Ectodermal cell (in vitro differentiated cells): ENCODE measurements around the gene MORC3.
A peak's percentile ranks its signal among the peaks of the same experiment; 100 is the strongest.
"Not testable (repeated sequence)": the region's sequence is repeated elsewhere in the genome, so short reads cannot be mapped to it uniquely, and the experiment has no call there.

Experiments used
- H3K27ac ChIP-seq: 2 replicates; pipeline ENCODE4 v1.7.0; 2013; ENCODE audit warnings: mild to moderate bottlenecking, low read depth, low read length; ENCODE audit not compliant: insufficient read depth, poor library complexity, severe bottlenecking
- H3K27me3 ChIP-seq: 2 replicates; pipeline ENCODE4 v1.7.0; 2013; ENCODE audit warnings: mild to moderate bottlenecking, low read length; ENCODE audit not compliant: insufficient read depth, control insufficient read depth, poor library complexity, severe bottlenecking
- H3K36me3 ChIP-seq: one replicate; pipeline ENCODE4 v1.7.0; 2013; ENCODE audit warnings: low read length; ENCODE audit not compliant: control insufficient read depth, insufficient read depth
- H3K4me1 ChIP-seq: one replicate; pipeline ENCODE4 v1.7.0; 2013; ENCODE audit warnings: low read length; ENCODE audit not compliant: control insufficient read depth, insufficient read depth
- H3K4me3 ChIP-seq: 2 replicates; pipeline ENCODE4 v1.7.0; 2013; ENCODE audit warnings: low read depth, low read length, control low read depth; ENCODE audit not compliant: insufficient read depth
- H3K9me3 ChIP-seq: 2 replicates; pipeline ENCODE4 v1.7.0; 2013; ENCODE audit warnings: mild to moderate bottlenecking, low read length, moderate library complexity; ENCODE audit not compliant: control insufficient read depth
- WGBS, 2 experiments: methylation state at CpG; one replicate each; pipeline ENCODE4 v1.1.7; 2013; ENCODE audit warnings: missing lambda C conversion rate in 2 of 2; 5-methylcytosine and 5-hydroxymethylcytosine counted together

The MORC3 gene

GRCh38 chr21:36382722-36383121, 62.7 kb downstream of the MORC3 start:
- H3K4me3 ChIP-seq, H3K27me3 ChIP-seq, H3K27ac ChIP-seq, H3K36me3 ChIP-seq, H3K4me1 ChIP-seq, H3K9me3 ChIP-seq: not testable (repeated sequence)
- WGBS, 2 experiments: 89 to 92% methylated on average over 10 of the region's 10 CpGs

DNA sequence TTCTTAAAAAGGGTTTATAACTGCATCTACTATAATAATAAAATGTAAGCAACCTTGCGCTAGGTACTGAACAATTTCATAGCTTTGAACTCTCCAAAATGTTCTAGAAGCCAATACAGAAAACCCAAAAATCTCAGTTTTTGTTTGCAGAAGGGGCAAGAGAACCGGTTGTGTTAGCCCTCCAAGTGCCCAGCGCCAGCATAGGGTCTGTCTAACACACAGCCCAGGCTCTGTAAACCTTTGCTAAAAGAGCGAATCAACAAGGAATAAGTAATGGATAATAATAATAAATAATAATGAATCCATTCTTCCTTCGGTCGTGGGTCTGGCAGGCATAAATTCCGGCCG, 64.9 kb downstream of the MORC3 start:
- no peaks in the 10 kb centered on the region for H3K4me1 ChIP-seq
- WGBS, 2 experiments: 57 to 61% methylated on average over 7 to 8 of the region's 8 CpGs
- H3K27ac ChIP-seq: no peak overlapping the region
- H3K27me3 ChIP-seq: peaks cover 3% of the 10 kb centered on the region
- no peaks in the 10 kb centered on the region for H3K9me3 ChIP-seq
- no peak overlapping the region for H3K4me3 ChIP-seq
- no peaks in the 10 kb centered on the region for H3K36me3 ChIP-seq

DNA sequence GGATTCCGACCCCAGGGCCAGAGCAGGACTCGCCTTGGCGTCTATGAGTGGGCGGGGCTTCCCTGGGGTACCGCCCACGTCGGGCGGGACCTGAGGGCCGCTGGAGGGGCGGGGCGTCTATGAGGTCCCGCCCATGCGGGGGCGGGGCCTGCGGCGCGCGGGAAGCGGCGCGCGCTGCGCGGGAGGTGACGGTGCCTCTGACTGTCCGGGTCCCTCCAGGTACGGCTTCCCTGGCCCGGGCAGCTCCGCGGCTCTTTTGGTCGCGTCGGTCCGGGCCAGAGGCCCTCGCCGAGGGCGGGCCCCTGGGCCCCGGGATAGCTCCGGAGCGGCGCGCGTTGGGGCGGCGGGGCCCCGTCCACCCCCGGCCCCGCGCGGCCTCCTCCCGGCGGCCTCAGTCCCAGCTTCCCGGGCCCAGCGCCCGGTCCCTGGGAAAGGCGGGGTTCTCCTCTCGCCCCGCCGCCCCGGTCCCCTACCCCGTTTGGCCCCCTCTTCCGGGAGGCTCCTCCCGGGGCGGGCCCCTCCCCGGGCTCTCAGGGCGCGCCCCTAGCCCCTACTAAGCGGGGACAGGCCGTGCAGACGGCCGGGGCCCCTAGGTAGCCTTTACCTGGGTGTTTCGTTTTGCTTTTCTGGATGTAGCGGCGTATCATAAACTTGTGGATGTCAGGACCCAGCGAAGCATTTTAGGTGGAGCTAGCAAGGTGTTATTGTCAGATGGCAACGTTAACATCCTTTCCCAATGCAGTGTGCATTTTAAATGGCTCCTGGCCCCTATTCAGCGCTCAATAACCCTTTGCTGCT, 65.4 kb downstream of the MORC3 start, which contains the start of gene CHAF1B:
CHAF1B (plus strand) TSS at position 160 of the 798 bp plus-strand sequence. CDS start 745 bp downstream, outside the sequence.
- no peak within 1 kb of the TSS for H3K27ac ChIP-seq
- H3K36me3 ChIP-seq: peaks cover 4% of the 10 kb centered on the region
- H3K27me3 ChIP-seq: peaks cover 3% of the 10 kb centered on the region
- no peaks in the 10 kb centered on the region for H3K4me1 ChIP-seq
- no peaks in the 10 kb centered on the region for H3K9me3 ChIP-seq
- peak within 1 kb of the TSS; percentile 55 for H3K4me3 ChIP-seq
- WGBS, 2 experiments: 2% methylated on average over 77 of the region's 77 CpGs

GRCh38 chr21:36386031-36386642, 66.1 kb downstream of the MORC3 start:
- Histone ChIP-seq H3K4me1 (no peaks in the 10 kb centered on the region), H3K27me3 (peaks cover 3% of the 10 kb centered on the region), H3K9me3 (no peaks in the 10 kb centered on the region), H3K4me3 (peak overlapping the region; percentile 55), H3K36me3 (peaks cover 9% of the 10 kb centered on the region), H3K27ac (no peak overlapping the region)
- WGBS, 2 experiments: 84 to 85% methylated on average over 21 of the region's 21 CpGs

DNA sequence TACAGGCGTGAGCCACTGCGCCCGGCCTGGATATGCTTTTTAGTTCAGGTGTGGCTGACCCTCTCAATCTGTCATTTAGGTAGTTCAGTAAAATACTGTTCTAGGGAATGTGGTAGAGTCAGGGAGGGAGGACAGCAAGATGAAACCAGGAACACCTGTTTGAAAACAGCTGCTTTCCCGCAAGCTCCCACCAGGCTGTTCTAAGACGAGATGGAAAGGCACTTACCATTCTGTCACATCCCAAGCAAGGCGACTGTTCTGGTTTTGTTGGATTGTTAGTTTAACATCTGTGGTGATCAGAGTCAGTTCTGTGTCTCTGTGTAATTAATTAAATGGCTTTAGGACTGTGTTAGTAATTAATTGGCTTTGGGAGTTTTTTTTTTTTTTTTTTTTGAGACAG, 68.1 kb downstream of the MORC3 start:
- 88 to 95% methylated on average over 6 of the region's 6 CpGs for WGBS, 2 experiments
- H3K36me3 ChIP-seq: peaks cover 14% of the 10 kb centered on the region
- H3K4me1 ChIP-seq: no peaks in the 10 kb centered on the region
- H3K4me3 ChIP-seq: no peak overlapping the region
- H3K27ac ChIP-seq: no peak overlapping the region
- H3K9me3 ChIP-seq: no peaks in the 10 kb centered on the region
- peaks cover 3% of the 10 kb centered on the region for H3K27me3 ChIP-seq

DNA sequence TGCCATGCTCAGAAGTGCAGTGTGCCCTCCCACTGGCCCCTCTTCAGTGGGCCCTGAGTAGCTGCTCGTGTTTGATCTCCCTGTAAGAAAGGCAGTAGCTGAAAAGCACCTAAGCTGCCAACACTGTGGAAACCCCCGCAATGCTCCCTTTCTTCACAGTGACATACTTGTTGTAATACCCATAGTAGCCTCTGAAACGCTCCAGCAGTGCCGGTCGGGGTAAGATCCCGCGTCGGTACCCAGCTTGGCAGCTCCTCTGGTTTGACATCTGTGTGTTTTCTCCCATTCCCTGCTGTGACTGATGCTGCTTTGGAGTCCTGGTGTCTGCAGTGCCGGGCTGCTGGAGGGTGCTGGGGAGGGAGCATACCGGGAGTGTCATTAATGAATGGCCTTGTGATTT, 68.8 kb downstream of the MORC3 start:
- Histone ChIP-seq H3K27me3 (peaks cover 3% of the 10 kb centered on the region), H3K4me3 (no peak overlapping the region), H3K36me3 (peaks cover 14% of the 10 kb centered on the region), H3K9me3 (no peaks in the 10 kb centered on the region), H3K4me1 (no peaks in the 10 kb centered on the region), H3K27ac (no peak overlapping the region)
- WGBS, 2 experiments: 49 to 52% methylated on average over 10 of the region's 10 CpGs

- H3K9me3 ChIP-seq, H3K27me3 ChIP-seq, H3K27ac ChIP-seq, H3K4me1 ChIP-seq, H3K4me3 ChIP-seq: not testable (repeated sequence)
- peaks cover 19% of the 10 kb centered on the region for H3K36me3 ChIP-seq
- 92 to 96% methylated on average over 6 of the region's 6 CpGs for WGBS, 2 experiments
Measured at GRCh38 chr21:36391649-36392048, 71.7 kb downstream of the MORC3 start.

DNA sequence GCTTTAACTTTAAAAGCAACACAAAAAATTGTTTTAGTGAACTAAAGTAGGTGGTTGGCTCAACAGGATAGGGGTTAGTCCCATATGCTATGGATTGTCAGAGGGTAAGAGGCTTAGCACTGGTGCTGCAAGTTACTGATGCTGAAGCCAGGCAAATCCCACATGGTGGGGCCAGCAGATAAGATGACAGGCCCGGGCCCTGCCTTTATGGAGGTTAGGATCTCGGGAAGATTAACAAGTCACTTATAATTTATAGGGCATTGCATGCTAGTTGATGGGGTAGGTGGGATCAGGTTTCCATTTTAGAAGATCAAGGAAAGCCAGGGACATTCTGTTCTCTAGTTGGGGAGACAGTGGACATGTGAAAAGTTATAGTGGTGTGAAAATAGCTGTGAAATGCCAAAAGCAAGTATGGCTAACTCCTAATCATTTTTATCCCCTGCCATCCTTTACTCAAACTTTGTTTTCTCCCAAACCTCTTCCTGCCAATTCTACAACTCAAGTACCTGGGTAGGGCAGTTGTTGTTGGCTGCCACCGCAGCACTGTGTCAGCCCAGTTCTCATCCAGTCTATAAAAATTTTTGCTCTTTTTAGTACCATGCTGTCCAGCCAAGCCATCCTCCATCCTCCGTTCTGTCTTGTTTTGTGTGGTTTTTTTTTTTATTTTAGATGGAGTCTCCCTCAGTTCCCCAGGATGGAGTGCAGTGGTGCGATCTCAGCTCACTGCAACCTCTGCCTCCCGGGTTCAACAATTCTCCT, 75.5 kb downstream of the MORC3 start:
- Histone ChIP-seq H3K9me3 (no peaks in the 10 kb centered on the region), H3K27me3 (no peaks in the 10 kb centered on the region), H3K36me3 (peaks cover 14% of the 10 kb centered on the region), H3K27ac (no peak overlapping the region), H3K4me1 (no peaks in the 10 kb centered on the region), H3K4me3 (no peak overlapping the region)
- WGBS, 2 experiments: 95 to 96% methylated on average over 6 of the region's 6 CpGs

DNA sequence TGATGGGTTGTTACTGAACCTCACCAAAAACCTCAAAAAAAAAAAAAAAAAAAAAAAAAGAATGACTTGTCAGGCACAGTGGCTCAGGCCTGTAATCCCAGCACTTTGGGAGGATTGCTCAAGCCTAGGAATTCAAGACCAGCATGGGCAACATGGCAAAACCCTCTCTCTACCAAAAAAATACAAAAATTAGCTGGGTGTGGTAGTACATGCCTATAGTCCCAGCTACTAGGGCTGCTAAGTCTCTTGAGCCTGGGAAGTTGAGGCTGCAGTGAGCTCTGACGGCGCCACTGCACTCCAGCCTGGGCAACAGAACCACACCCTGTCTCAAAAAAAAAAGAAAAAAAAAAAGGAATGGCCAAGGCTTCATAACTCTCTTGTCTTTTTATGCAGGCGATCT, 76.3 kb downstream of the MORC3 start:
- Histone ChIP-seq H3K4me1 (no peaks in the 10 kb centered on the region), H3K9me3 (no peaks in the 10 kb centered on the region), H3K4me3 (no peak overlapping the region), H3K36me3 (peaks cover 8% of the 10 kb centered on the region), H3K27me3 (no peaks in the 10 kb centered on the region), H3K27ac (no peak overlapping the region)
- 88 to 93% methylated on average over 3 of the region's 3 CpGs for WGBS, 2 experiments

GRCh38 chr21:36396971-36397370, 77.0 kb downstream of the MORC3 start:
- no peaks in the 10 kb centered on the region for H3K27me3 ChIP-seq
- H3K9me3 ChIP-seq: no peaks in the 10 kb centered on the region
- 94 to 97% methylated on average over 4 of the region's 4 CpGs for WGBS, 2 experiments
- peaks cover 5% of the 10 kb centered on the region for H3K36me3 ChIP-seq
- H3K27ac ChIP-seq: no peak overlapping the region
- no peaks in the 10 kb centered on the region for H3K4me1 ChIP-seq
- no peak overlapping the region for H3K4me3 ChIP-seq
